HG03097 (cell line): ENCODE results near the gene RPL18.
"Not testable (repeated sequence)": the region's sequence is repeated elsewhere in the genome, so short reads cannot be mapped to it uniquely, and the experiment has no call there.

Source experiments
- ATAC-seq: cut with Tn5 transposase; IDR thresholded peaks from one replicate; pipeline ENCODE4 v1.9.1; 2021; ENCODE audit not compliant: unreplicated experiment, low FRiP score

RPL18 gene

GRCh38 chr19:48618916-48619691 is at the start of gene RPL18, which contains the start of gene SPHK2:
Gene RPL18, minus strand, starts transcription at chr19:48619178. Its CDS starts 35 bp downstream, at chr19:48619143.
Gene SPHK2, plus strand, starts transcription at chr19:48619506. Its CDS starts 1,009 bp downstream, at chr19:48620515.
- peak; percentile 88 for ATAC-seq

- ATAC-seq = no peak
Measured at GRCh38 chr19:48668761-48669160, 49.8 kb upstream of the RPL18 start.

GRCh38 chr19:48668332-48668731 is 49.4 kb upstream of the RPL18 start:
- no peak for ATAC-seq

- no peak for ATAC-seq
Measured at GRCh38 chr19:48665786-48666185, 46.8 kb upstream of the RPL18 start.

- no peak for ATAC-seq
Measured at GRCh38 chr19:48664476-48664875, 45.5 kb upstream of the RPL18 start.

GRCh38 chr19:48663667-48664066 is 44.7 kb upstream of the RPL18 start:
- ATAC-seq = no peak

- no peak for ATAC-seq
Measured at GRCh38 chr19:48661711-48662090, 42.7 kb upstream of the RPL18 start.

- ATAC-seq = peak; percentile 76
Measured at GRCh38 chr19:48660852-48661710, 42.1 kb upstream of the RPL18 start.

- ATAC-seq = no peak
Measured at GRCh38 chr19:48659768-48660167, 40.8 kb upstream of the RPL18 start.

GRCh38 chr19:48658483-48658882 is 39.5 kb upstream of the RPL18 start:
- no peak for ATAC-seq

- ATAC-seq = not testable (repeated sequence)
Measured at GRCh38 chr19:48657828-48658227, 38.9 kb upstream of the RPL18 start.

- no peak for ATAC-seq
Measured at GRCh38 chr19:48656840-48657474, 38.0 kb upstream of the RPL18 start.

- no peak for ATAC-seq
Measured at GRCh38 chr19:48654299-48655059, 35.5 kb upstream of the RPL18 start.

- no peak for ATAC-seq
Measured at GRCh38 chr19:48651683-48652048, 32.7 kb upstream of the RPL18 start.

- ATAC-seq = no peak
Measured at GRCh38 chr19:48650974-48651682, 32.1 kb upstream of the RPL18 start.

- ATAC-seq = no peak
Measured at GRCh38 chr19:48648134-48648533, 29.2 kb upstream of the RPL18 start.

- no peak for ATAC-seq
Measured at GRCh38 chr19:48646722-48647216, 27.8 kb upstream of the RPL18 start.

GRCh38 chr19:48646001-48646721 is 27.2 kb upstream of the RPL18 start, which contains the start of gene CA11:
Gene CA11, minus strand, starts transcription at chr19:48646187. Its CDS starts 555 bp downstream, at chr19:48645632.
- peak; percentile 61 for ATAC-seq

GRCh38 chr19:48645620-48646000 is 26.6 kb upstream of the RPL18 start:
- ATAC-seq = no peak
